B cell (primary cell): ENCODE data around the gene DUSP14. TPM values are rescaled to one million over a fixed set of nuclear protein-coding genes. Genes with fewer than 3 reads are reported as not detected.

Source experiments
- ATAC-seq: fragments of 200-7000 bp; cut with Tn5 transposase; one replicate; pipeline ENCODE4 v1.10.0; 2021; ENCODE audit warnings: low read depth, mild to moderate bottlenecking, moderate number of reproducible peaks, moderate library complexity
- CTCF ChIA-PET: fragments of 350-600 bp; sonication (Branson Sonifier 250); formaldehyde crosslinking; loops from one replicate; lab custom pipeline; 2021; ENCODE audit warnings: antibody characterized with exemption, inconsistent platforms; lab: Charles Lee
- POLR2A ChIA-PET: fragments of 350-600 bp; sonication (Branson Sonifier 250); formaldehyde crosslinking; loops from one replicate; lab custom pipeline; 2021; ENCODE audit warnings: antibody characterized with exemption; lab: Charles Lee
- DNase-seq: peaks from one replicate; pipeline ENCODE4 v3.0.0; 2013
- H2AFZ ChIP-seq: 2 replicates; pipeline ENCODE4 v1.6.1; 2012; ENCODE audit warnings: mild to moderate bottlenecking, low read depth, low read length; ENCODE audit not compliant: insufficient read depth, poor library complexity, severe bottlenecking
- H3K27ac ChIP-seq, 2 donors: 1 replicate in 1 of 2; 2 replicates in 1 of 2; pipeline ENCODE4 v1.5.1; 2012 to 2013; ENCODE audit warnings: low read length in 2 of 2, mild to moderate bottlenecking in 2 of 2, moderate library complexity in 1 of 2
- H3K27me3 ChIP-seq, 4 experiments: fragments of 200-600 bp in 1 of 4; sonication (generic) in 1 of 4; replicated peaks in 1 of 4; 1 replicate in 2 of 4; 2 replicates in 2 of 4; pipeline versions ENCODE4 v1.6.1 to v1.7.0; 2013 to 2016; ENCODE audit warnings: low read length in 3 of 4, mild to moderate bottlenecking in 2 of 4, mixed read lengths in 1 of 4, moderate library complexity in 1 of 4; ENCODE audit not compliant: insufficient read depth in 4 of 4, control insufficient read depth in 3 of 4; ENCODE audit errors: control extremely low read depth in 1 of 4
- H3K36me3 ChIP-seq, 2 experiments: replicated peaks in 1 of 2; 1 replicate in 1 of 2; 2 replicates in 1 of 2; pipeline versions ENCODE4 v1.6.1 to v1.7.1; 2013; ENCODE audit warnings: low read length in 1 of 2; ENCODE audit not compliant: insufficient read depth in 2 of 2, control insufficient read depth in 1 of 2; ENCODE audit errors: control extremely low read depth in 1 of 2, extremely low read depth in 1 of 2
- H3K4me1 ChIP-seq, 2 donors: fragments of 200-600 bp in 1 of 2; sonication (generic) in 1 of 2; 1 replicate in 1 of 2; 2 replicates in 1 of 2; pipeline versions ENCODE4 v1.5.1 to v1.6.1; 2013 to 2017; ENCODE audit warnings: low read length in 2 of 2; ENCODE audit not compliant: control insufficient read depth in 2 of 2, insufficient read depth in 2 of 2
- H3K4me2 ChIP-seq: replicated peaks from 2 replicates; pipeline ENCODE3; 2012; ENCODE audit warnings: mild to moderate bottlenecking, low read depth, low read length; ENCODE audit not compliant: poor library complexity, severe bottlenecking
- H3K4me3 ChIP-seq, 5 experiments: fragments of 200-600 bp in 1 of 5; sonication (generic) in 1 of 5; 1 replicate in 3 of 5; 2 replicates in 2 of 5; pipeline versions ENCODE4 v1.5.1 to v1.7.0; 2011 to 2016; ENCODE audit warnings: low read length in 4 of 5, mild to moderate bottlenecking in 4 of 5, low read depth in 2 of 5, control low read depth in 1 of 5, moderate library complexity in 1 of 5; ENCODE audit not compliant: insufficient read depth in 1 of 5; ENCODE audit errors: control extremely low read depth in 1 of 5, extremely low read depth in 1 of 5
- H3K79me2 ChIP-seq: fragments of 200-600 bp; sonication (generic); one replicate; pipeline ENCODE4 v1.6.0; 2016; ENCODE audit warnings: low read length; ENCODE audit not compliant: control insufficient read depth, insufficient read depth
- H3K9ac ChIP-seq: fragments of 200-600 bp; sonication (generic); 2 replicates; pipeline ENCODE4 v1.6.1; 2017; ENCODE audit warnings: mild to moderate bottlenecking, low read length, moderate library complexity
- H3K9me3 ChIP-seq, 3 donors: one replicate each; pipeline versions ENCODE4 v1.6.1 to v1.7.1; 2013; ENCODE audit warnings: low read length in 2 of 3; ENCODE audit not compliant: control insufficient read depth in 2 of 3, insufficient read depth in 1 of 3; ENCODE audit errors: control extremely low read depth in 1 of 3
- H4K20me1 ChIP-seq: 2 replicates; pipeline ENCODE4 v1.6.0; 2012; ENCODE audit warnings: mild to moderate bottlenecking, low read length; ENCODE audit not compliant: insufficient read depth, control insufficient read depth, poor library complexity, severe bottlenecking
- H3K27ac Mint-ChIP-seq: one replicate; pipeline ENCODE4 v1.8.0; 2021; ENCODE audit warnings: mixed read lengths
- H3K27me3 Mint-ChIP-seq: one replicate; pipeline ENCODE4 v1.8.0; 2021; ENCODE audit warnings: mixed read lengths
- H3K4me1 Mint-ChIP-seq: one replicate; pipeline ENCODE4 v1.8.0; 2021; ENCODE audit warnings: mixed read lengths
- H3K4me3 Mint-ChIP-seq: one replicate; pipeline ENCODE4 v1.8.0; 2021; ENCODE audit warnings: mixed read lengths
- H3K9me3 Mint-ChIP-seq: one replicate; pipeline ENCODE4 v1.8.0; 2022; ENCODE audit warnings: mixed read lengths; ENCODE audit not compliant: insufficient read depth
- EZH2 ChIP-seq: IDR thresholded peaks from 2 replicates; pipeline ENCODE4 v1.6.1; 2012; ENCODE audit warnings: borderline replicate concordance, low read depth, mild to moderate bottlenecking, moderate library complexity, low read length; ENCODE audit not compliant: insufficient read depth, poor library complexity, severe bottlenecking
- WGBS: methylation state at CpG from one replicate; pipeline ENCODE4 v1.1.5; 2013; ENCODE audit warnings: missing lambda C conversion rate; ENCODE audit not compliant: insufficient coverage; 5-methylcytosine and 5-hydroxymethylcytosine counted together
- intact Hi-C: fragments of 100-400 bp; cut with micrococcal nuclease; formaldehyde crosslinking; loops from one replicate; pipeline ENCODE4 v1.10.0; 2022
- polyA plus RNA-seq: library from polyadenylated mRNA; depleted of rRNA; stranded (reverse); fragments of >200 nt; gene quantifications from 2 replicates; pipeline ENCODE4 v1.2.3, GENCODE V29; 2012
- total RNA-seq, 2 donors: library from RNA; stranded (reverse); fragments of 120-200 nt in 1 of 2; gene quantifications; 1 replicate in 1 of 2; 2 replicates in 1 of 2; pipeline versions ENCODE4 v1.2.3 to v1.2.4, GENCODE V29; 2013 to 2022
- TF ChIP-seq, protein P1 (sequence below): fragments of 200-600 bp; IDR thresholded peaks from one replicate; pipeline ENCODE4 v1.8.0; 2022; ENCODE audit warnings: antibody characterized with exemption, mild to moderate bottlenecking

The DUSP14 gene
- total and polyA plus RNA-seq, 2 donors (not counting 1 experiment from before 2014, with no cell fraction given) = 3.1 to 5.1 TPM

DNA sequence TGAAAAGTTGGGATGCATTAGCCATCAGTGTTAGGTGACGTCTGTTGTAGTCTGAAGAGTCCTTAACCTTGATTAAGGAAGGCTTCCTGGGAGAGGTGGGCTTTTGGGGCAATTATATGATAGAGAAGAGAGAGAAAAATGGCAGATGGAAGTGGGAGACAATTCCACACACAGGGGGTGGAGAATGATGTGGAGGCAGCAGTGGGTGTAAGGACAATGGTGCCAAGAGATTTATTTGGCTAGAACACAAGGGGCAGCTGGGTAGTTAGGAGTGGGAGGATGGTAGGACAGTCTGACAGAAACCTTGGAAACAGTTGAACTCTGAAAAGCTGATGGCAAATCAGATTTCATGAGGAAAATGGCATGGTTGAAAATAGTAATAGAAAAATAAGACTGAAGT lies 10.7 kb upstream of the DUSP14 start:
- WGBS = 92% methylated on average over 1 of the region's 1 CpG
- H3K27me3 ChIP-seq = no peaks in the 10 kb centered on the region
- H3K4me2 ChIP-seq = no peak overlapping the region
- no peak overlapping the region for H3K27ac ChIP-seq
- no peak for ATAC-seq
- TF ChIP-seq, protein P1, sequence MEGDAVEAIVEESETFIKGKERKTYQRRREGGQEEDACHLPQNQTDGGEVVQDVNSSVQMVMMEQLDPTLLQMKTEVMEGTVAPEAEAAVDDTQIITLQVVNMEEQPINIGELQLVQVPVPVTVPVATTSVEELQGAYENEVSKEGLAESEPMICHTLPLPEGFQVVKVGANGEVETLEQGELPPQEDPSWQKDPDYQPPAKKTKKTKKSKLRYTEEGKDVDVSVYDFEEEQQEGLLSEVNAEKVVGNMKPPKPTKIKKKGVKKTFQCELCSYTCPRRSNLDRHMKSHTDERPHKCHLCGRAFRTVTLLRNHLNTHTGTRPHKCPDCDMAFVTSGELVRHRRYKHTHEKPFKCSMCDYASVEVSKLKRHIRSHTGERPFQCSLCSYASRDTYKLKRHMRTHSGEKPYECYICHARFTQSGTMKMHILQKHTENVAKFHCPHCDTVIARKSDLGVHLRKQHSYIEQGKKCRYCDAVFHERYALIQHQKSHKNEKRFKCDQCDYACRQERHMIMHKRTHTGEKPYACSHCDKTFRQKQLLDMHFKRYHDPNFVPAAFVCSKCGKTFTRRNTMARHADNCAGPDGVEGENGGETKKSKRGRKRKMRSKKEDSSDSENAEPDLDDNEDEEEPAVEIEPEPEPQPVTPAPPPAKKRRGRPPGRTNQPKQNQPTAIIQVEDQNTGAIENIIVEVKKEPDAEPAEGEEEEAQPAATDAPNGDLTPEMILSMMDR = no peak
- no peak for TF ChIP-seq EZH2
- H2AFZ ChIP-seq = no peak overlapping the region
- DNase-seq = no peak
- intact Hi-C loops = no loop called here
- Mint-ChIP-seq H3K4me1 (no peaks in the 10 kb centered on the region), H3K4me3 (no peak overlapping the region), H3K9me3 (no peaks in the 10 kb centered on the region), H3K27me3 (no peaks in the 10 kb centered on the region), H3K27ac (no peak overlapping the region)
- H3K36me3 ChIP-seq = peaks cover 8 to 34% of the 10 kb centered on the region in 2 experiments
- no peaks in the 10 kb centered on the region for H4K20me1 ChIP-seq
- no peak overlapping the region for H3K9ac ChIP-seq
- ChIA-PET CTCF (no interaction called here), POLR2A (no interaction called here)
- no peaks in the 10 kb centered on the region for H3K4me1 ChIP-seq
- no peaks in the 10 kb centered on the region for H3K9me3 ChIP-seq
- no peaks in the 10 kb centered on the region for H3K79me2 ChIP-seq
- no peak overlapping the region for H3K4me3 ChIP-seq

DNA sequence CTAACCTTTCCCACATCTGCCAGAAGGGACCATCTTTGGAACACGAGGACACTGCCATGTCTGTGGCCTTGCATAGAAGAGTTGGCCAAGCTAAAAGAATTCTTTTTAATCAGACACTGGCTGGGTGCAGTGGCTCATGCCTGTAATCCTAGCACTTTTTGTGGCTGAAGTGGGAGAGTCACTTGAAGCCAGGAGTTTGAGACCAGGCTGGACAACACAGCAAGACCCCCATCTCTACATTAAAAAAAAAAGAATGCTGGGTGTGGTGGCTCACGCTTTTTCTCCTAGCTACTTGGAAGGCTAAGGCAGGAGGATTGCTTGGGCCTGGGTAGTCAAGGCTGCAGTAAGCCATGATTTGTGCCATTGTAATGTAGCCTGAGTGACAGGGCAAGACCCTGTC lies 9.3 kb upstream of the DUSP14 start:
- WGBS = no CpG with 5 or more reads among the region's 2 CpGs
- no peak for ATAC-seq
- H3K9ac ChIP-seq = no peak overlapping the region
- H3K27me3 ChIP-seq = no peaks in the 10 kb centered on the region
- no peaks in the 10 kb centered on the region for H3K9me3 ChIP-seq
- Mint-ChIP-seq H3K4me1 (no peaks in the 10 kb centered on the region), H3K4me3 (no peak overlapping the region), H3K27me3 (no peaks in the 10 kb centered on the region), H3K9me3 (no peaks in the 10 kb centered on the region), H3K27ac (no peak overlapping the region)
- H4K20me1 ChIP-seq = no peaks in the 10 kb centered on the region
- H3K4me1 ChIP-seq = no peaks in the 10 kb centered on the region
- no peak overlapping the region for H2AFZ ChIP-seq
- DNase-seq = no peak
- CTCF ChIA-PET = no interaction called here
- H3K4me3 ChIP-seq = no peak overlapping the region
- no peak for TF ChIP-seq EZH2
- TF ChIP-seq, protein P1 = no peak
- POLR2A ChIA-PET = interaction anchor here (0.5 kb wide), 1 partner anchor 155 kb away, joined by 7 read pairs; no protein-coding TSS in a partner anchor
- intact Hi-C loops = no loop called here
- no peak overlapping the region for H3K27ac ChIP-seq
- H3K79me2 ChIP-seq = no peaks in the 10 kb centered on the region
- peaks cover 4 to 26% of the 10 kb centered on the region in 2 experiments for H3K36me3 ChIP-seq
- H3K4me2 ChIP-seq = no peak overlapping the region
